GM21381 (cell line): ENCODE data around the gene PDE5A.
"Not testable (repeated sequence)": the region's sequence is repeated elsewhere in the genome, so short reads cannot be mapped to it uniquely, and the experiment has no call there.

ENCODE experiments used
- ATAC-seq: cut with Tn5 transposase; IDR thresholded peaks from one replicate; pipeline ENCODE4 v1.9.1; 2021; ENCODE audit warnings: mild to moderate bottlenecking, moderate library complexity; ENCODE audit not compliant: unreplicated experiment

Gene PDE5A

DNA sequence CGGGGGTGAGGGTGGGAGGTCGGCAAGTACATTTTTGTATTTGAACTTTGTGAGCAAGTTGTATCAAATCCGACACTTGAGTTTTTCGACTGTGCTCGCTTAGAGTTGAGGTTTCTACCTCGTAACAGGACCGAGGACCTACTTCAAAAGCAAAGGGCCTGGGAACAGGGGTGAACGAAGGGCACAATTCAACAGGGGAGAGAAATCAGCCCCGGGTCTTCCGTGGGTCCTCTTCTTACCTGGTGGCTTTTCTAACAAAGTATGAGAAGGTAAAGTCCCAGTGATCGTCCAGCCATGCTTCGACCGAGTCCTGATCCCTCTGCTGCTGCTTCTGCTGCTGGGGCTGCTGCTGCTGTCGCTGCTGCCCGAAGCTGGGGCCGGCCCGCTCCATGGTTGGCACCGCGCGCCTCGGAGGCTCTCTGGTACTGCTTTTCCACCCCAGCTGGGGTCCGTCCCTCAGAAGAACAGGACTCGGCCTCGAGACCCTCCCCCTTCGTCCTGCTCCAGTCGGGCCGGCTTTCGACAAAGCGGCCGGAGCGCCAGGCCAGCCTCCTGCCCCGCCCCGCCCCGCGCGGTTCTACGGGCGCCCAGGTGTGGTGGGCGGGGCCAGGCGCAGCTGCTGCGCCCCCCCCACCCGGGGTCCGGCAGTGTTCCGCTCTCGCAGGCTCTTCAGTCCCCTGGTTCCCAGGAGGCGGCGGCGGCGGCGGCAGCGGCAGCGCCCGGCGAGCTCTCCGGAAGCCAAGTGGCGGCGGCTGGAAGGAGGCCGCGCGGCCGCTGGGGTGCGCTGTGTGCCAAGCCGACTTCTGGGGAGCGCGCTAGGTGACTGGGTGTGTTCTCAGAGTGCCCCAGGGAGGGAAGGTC is at the start of gene PDE5A:
Gene PDE5A (minus strand): TSS at position 524 of the 861 bp plus-strand sequence. CDS start 133 bp downstream, at position 391.
- peak; percentile 91 for ATAC-seq

DNA sequence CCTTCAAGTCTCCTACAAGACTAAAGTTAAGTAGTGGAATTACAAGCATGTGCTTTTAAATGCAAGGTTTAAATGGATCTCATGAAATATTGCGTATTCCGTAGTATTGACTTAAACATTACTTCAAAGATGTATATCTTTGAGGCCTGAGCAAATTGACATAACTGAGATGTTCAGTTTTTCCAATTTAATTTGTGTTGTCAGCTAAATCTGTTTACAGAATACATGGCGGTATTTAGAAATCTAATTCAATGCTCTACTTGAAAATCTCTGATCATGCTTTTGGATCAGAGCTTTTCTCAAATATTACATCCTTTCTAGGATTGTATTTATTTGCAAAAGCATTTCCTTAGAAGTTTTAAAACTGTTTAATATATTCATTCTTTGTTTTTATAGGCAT is 47.5 kb upstream of the PDE5A start:
- no peak for ATAC-seq

DNA sequence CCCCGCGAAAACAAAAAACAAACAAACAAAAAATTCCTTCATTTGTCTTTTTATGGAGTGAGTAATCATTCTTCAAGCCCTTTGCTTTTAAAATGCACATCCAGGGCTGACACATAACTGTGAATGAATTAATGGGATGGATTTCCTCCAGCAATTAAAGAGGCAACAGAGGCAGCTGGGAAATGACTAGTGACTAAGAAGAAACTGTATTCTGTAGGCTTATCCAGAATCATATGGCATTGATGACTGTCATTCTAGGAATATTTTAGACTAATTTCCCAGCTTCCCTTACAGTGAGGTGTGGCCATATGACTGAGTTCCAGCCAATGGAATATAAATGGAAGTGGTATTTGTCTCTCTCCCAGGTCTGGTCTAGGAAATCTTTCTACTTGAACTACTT is 46.8 kb upstream of the PDE5A start:
- no peak for ATAC-seq

DNA sequence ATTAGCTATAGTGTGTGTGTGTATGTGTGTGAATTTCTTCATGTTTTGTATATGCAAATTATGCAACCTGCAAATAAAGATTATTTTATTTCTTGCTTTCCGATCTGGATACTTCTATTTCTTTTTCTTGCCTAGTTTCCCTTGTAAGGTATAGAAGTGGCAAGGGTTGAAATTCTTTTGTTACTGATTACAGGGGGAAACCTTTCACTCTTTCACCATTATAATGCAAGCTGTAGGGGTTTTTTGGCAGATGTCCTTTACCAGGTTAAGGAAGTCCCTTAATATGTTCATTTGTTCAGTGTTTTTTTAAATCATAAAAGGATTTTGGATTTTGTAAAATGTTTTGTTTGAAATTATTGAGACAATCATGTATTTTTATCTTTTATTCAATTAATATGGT is 44.3 kb upstream of the PDE5A start:
- no peak for ATAC-seq

DNA sequence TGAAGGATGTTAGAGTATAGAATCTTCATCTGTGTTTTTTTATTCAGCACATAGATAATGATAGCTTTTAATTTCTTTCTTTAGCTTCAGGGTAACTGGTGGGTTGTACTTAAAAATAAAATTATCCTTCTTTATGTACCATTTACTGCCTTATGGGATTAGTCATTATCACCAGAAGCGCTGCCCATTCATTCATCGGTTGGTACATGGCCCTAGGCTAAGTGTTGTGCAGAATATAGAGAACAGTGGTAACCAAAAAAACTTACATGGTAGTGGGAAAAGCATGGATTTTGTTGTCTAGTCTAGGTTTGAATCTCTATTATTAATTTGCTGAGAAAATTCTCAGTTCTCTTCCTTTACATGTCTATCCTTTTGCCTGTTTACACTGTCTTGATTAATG is 43.5 kb upstream of the PDE5A start:
- no peak for ATAC-seq

DNA sequence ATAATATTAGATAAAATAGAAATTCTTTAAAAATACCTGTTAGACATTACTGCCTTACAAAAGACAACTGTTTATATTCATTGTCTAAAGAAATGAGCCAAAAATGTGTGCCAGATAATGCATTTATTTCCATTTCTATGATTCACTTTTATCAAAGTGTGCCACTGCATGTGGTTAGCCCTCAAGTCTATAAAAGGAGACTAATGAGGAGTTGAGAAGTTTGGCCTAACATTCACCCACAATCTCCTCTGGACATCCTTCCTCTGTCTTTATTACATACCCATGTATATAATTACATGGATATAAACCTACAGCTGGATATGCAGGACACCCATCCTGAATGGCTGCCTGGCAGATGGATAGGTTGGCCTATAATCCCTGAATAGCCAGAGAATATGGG is 42.6 kb upstream of the PDE5A start:
- ATAC-seq: no peak

DNA sequence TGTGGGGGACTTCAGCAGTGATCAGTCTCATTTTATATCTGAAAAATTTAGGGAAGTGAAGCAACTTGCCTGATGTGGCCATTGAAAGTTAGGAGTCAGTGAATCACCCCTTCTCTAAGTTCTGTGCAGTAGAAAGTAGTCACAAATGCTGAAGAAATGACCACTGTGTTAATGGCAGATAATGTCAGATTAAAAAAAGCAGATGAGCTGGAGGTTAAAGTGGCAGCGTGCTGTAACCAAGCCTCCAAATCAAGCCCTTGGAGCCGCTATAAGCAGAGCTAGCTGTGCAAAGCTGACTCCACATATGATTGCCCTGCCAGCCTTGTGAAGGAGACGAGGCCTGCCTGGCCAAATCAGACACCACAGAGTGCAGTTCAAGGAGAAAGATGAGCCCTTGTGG is 39.2 kb upstream of the PDE5A start:
- ATAC-seq: no peak

DNA sequence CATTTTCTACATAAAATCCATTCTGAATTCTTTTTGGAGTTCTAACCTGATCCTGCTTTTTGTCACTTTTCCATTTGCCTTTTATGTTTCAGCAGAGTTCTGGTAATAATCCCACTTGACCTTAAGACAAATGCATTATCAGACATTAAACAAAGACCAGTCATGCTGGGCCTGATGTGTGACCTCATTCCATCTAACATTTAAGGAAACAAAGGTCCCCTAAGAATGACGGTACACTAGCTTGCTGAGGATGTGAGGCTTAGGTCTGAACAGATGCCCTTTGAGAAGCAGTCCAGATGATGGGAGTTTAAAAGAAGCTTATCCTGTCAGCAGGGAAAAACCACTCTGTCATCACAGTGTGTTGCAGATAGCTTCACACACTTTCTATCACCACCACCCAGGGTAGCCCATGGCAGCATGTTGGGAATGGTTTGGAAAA is 38.1 kb upstream of the PDE5A start:
- ATAC-seq: no peak

DNA sequence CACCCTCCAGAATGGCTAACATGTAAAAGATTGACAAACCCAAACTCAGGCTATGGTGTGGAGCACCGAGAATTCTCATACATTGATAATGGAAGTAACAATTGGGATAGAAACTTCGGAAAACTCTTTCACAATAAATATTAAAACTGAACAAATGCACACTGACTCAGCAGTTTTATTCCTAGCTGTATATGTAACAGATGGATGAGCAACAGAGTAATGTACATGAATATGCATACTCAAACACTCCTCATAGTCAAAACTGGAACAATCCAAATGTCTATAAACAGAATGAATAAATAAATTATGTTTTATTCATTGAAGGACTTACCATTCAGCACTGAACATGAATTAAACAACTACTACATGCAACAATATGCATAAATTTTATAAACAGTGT is 37.1 kb upstream of the PDE5A start:
- no peak for ATAC-seq

DNA sequence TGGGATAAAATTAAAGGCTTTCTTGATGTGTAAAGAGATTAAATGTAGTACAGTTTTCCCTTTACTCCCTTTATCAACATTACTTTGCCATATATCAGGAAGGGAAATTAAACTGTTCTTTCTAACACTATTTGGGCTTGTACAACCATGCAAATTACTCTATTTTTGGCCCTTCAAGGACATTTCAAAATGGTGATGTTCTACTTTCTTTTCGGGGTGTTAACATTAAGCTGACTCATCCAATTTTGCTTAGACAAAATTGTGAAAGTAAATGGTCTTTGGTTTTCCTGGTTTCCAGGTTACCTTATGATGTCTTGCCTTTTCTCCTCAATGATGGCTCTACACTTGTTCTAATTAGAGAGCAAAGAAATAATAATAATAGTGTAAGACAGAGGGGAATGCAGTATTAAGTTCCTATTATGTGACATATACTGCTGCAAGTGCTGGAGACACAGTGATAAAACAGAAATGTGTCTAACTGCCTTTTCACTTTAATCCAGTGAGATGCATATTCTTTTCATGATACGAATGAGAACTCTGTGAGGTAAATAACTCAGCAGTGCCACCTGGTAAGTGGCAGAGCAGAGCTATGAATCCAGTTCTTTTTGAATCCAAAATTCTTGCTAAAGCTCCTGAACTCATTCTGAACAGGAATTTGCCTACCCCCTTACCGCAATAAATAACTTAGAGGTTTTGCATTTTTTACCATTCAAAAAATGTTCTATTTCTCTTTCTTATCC is 35.7 kb upstream of the PDE5A start:
- no peak for ATAC-seq

DNA sequence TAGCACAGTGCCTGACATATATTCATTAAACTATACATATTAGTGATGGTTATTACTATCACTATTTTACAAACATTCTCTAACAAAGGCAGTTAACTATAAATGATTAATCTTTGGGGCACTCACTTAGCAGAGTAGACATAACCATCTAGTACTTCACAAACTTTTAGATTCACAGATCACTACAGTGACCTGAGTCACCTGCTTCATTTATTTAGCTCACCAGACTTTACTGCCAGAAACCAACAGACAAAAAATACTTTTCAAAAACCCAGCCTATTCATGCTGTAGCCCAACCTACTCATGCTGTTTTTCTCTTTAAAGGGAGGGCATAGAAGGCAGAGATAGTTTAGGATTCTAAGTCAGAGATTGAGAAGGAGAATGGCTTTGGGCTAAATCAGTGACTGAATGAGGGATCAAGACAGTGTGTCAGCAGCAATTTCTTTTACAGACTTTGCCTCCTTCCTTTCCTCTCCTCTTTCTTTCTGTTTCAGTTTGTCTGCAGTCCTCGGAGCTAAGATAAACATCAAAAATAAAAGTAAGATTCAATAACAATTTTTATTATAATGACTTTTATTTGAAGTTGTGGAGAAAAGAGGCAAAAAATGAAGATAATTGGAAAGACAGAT is 34.7 kb upstream of the PDE5A start:
- no peak for ATAC-seq

DNA sequence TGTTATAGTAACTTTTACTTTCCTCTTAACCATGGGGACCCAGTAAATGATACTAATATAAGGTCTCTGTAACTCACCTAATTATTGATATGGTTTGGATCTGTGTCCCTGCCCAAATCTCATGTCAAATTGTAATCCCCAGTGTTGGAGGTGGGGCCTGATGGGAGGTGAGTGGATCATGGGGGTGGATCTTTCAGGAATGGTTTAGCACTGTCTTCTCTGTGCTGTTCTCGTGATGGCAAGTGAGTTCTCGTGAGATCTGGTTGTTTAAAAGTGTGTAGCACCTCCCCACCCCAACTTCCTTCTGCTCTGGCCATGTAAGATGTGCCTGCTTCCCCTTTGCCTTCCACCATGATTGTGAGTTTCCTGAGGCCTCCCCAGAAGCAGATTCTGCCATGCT is 34.0 kb upstream of the PDE5A start:
- not testable (repeated sequence) for ATAC-seq

DNA sequence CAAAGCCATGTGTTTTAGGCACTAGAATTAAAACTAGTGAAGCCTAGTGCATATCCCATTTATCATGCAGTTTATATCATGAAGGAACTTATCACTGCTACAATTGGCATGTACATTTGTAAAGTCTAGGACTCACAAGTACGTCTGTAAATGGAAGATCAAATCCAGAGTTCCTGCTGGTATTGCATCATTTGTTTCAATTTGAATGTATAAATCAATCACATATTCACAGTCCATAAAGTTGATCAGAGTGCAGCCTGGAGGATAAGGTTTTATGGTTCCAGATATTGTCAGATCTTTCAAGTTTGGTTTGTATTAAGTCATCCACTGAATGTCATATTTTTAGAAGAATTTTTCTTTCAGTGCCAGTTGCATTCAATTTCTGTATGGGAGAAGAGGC is 32.6 kb upstream of the PDE5A start:
- ATAC-seq: no peak

DNA sequence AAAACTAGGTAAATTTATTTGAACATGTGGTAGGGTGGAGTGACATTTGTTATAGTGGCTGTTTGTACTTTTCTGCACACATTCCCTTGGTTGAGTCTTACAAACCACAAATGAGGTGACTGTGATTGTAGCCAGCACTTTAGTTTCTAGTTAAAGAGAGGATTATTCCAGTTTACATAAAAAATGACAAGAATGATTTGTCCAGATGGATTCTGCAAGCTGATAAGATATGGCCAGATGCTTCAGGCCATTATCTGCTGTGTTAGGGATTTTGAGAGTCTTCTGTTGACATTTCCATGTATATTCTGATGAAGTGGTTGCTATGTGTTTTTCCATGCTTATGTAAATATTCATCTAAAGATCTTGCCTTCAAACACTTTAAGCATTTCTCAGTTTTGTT is 31.0 kb upstream of the PDE5A start:
- no peak for ATAC-seq

DNA sequence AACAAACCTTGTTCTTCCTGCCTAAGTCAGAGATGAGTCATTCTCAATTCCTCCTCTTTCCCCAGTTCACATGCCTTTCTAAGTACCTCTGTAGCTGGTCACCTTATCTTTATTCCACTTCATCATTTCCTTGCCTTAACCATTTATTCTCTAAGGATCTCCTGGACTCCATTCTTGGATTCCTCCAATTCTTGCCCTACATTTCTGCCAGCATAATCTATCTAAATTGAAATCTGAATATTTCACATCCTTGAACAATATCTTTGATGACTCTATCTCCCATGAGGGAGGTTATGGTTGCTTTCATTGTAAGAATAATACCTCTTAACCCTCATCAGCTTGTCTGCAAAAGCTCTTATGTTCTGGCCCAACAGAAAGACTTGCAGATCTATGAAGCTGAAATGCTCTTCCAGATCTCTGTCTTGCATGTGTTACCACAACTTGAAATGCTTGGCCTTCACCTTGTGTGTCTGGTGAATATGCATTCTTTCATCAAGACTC is 28.6 kb upstream of the PDE5A start:
- ATAC-seq: no peak

DNA sequence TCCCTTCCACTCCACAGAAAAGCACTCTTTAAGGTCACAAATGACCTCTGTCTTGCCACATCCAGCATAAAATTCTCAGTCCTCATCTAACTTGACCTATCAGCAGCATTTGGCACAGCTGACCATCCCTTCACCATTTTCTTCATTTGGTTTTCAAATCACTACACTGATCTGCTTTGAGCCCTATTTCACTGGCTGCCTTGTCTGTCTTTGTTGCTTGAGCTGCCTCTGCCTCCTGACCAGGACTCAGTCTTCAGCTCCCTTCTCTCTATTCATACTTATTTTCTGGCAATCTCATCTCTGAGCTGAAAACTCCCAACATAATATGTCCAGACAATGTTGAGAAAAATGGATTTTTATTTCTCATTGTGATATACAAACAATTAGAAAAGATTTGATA is 27.7 kb upstream of the PDE5A start:
- ATAC-seq: no peak

DNA sequence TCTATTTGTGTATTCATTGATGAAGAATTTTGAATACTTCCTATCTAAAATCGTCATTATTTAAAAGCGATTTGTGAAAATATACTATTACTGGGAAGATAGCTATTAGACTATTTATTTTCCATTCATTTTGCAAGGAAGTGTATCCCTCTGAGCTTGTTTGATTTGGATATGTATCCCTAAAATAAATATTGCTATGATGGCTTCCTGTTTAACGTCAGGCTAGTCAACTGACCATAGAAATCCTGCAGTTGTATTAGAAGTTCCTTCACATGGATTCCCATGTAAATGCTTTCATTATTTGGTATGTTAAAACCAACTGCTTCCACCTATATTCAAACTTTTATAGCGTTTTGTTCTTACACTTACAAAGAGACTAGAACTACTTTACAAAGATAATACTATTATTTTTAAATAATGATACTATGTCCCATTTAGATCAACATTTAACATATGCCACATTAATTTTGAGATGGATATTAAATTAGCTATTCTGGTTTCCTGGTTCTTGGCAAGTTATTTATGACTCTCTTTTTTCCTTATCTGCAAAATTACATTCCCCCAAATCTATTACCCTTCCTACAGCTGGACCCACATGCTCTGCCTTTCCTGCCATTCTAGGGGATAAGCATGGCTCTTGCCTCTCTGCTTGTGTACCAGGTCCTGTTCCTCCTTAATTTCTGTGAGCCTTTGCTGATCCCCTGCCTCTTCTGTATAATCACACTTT is 26.7 kb upstream of the PDE5A start:
- no peak for ATAC-seq

DNA sequence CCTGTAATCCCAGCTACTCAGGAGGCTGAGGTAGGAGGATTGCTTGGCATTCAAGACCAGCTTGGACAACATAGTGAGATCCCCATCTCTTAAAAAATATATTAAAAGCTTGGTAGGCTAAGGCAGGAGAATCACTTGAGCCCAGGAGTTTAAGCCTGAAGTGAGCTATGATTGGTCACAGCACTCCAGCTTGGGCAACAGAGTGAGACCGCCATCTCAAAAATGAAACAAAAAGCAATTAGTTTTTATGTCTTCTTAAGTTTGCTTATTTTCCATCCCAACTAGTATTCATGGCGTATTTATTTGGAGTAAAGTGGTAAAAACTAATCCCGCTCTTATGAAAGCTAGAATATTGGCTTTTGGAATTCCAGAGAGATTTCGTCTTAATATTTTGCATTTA is 25.4 kb upstream of the PDE5A start:
- no peak for ATAC-seq

DNA sequence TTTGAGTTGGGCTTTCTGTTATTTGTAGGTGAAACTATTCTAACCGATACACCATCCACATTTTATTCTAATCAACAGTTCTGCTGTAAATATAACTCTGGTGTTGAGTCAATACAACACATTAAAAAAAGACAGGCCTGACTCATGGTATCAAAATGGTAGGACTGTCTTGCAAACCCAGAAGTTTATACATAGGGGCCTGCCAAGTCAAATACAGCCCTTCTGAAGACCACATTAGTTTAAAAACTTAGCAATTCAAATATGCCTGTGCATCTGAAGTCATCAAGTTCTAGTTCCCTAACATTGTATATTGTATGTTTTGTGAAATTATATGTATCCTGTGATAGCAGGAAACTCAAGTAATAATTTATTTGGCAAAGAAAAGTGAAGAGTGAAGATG is 24.4 kb upstream of the PDE5A start:
- no peak for ATAC-seq

DNA sequence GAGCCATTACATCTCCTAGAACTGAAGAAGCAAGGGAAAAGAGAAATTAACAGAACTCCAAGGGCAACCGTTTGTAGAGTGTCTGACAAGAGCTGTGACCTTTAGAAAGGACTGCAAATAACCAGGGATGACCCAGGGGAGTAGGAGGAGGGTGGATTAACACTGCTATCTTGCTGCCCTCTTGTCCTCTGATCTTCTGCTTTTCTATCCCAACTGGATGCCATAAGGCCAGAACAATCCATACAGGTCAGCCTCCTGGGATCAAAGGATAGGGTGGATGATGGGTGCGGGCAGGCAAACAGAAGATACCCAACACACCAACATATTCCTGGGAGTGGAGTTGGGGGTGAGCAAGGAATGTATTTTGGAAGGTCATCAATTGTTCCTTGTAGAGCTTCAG is 19.8 kb upstream of the PDE5A start:
- no peak for ATAC-seq

DNA sequence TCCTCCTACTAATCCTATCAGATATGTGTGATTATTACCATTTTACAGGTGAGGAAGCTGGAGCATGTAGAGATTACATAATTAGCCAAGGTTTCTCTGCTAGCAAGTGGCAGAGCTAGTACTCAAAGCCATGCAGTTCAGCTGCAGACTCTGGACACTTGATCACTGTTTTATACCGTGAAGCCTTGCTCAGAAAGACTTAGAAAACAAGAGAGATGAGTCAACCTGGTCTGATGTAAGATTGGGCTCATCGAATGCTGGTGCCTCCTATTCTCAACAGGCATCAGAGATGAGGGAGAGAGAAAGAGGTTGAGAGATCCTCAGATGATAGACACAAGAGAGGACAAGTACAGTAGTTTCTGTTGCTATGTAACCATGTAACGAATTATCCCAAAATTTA is 19.0 kb upstream of the PDE5A start:
- no peak for ATAC-seq
